Measurements from ENCODE around the gene BMP5. TPM values are rescaled to one million over a fixed set of nuclear protein-coding genes. Genes with fewer than 3 reads are reported as not detected.

Gene BMP5
- total and polyA plus RNA-seq, 9 of the 15 experiments (the other 6 are each of a cell fraction or from before 2014, with no cell fraction given), result not detected

GRCh38 chr6:55773620-55774216 is 101.7 kb downstream of the BMP5 start:
- no peak for TF ChIP-seq RFX5 (IDR thresholded peaks at IDR 0.05; ENCODE audit: low read depth, low read length)
- no peaks in the 10 kb centered on the region for H3K27me3 ChIP-seq (ENCODE audit: control insufficient read depth in 2 of 2, insufficient read depth in 2 of 2, low read length in 2 of 2)
- no peak overlapping the region for H3K27ac ChIP-seq (ENCODE audit: extremely low read depth, low read depth, low read length)
- POLR2A ChIA-PET, result no interaction called here
- no peaks in the 10 kb centered on the region for H3K79me2 ChIP-seq (ENCODE audit: control insufficient read depth, insufficient read depth, low read length)
- no peaks in the 10 kb centered on the region for H4K20me1 ChIP-seq (replicated peaks; ENCODE audit: control insufficient read depth, insufficient read depth, low read length)
- H3K4me3 ChIP-seq, result no peak overlapping the region
- WGBS (ENCODE audit: insufficient coverage, low coverage, missing lambda C conversion rate), result 0% methylated on average over 9 of the region's 9 CpGs
- CTCF ChIA-PET (ENCODE audit: low intra/inter-chr PET ratio), result no interaction called here
- no TSS peak for BruUV-seq (replicated peaks)
- H3K9ac ChIP-seq (ENCODE audit: insufficient read depth in 1 of 2, low read depth in 2 of 2, low read length in 2 of 2), result no peak overlapping the region
- no peaks in the 10 kb centered on the region for H3K9me3 ChIP-seq (replicated peaks; ENCODE audit: control insufficient read depth, insufficient read depth, low read depth, low read length)
- no peaks in the 10 kb centered on the region for H3K36me3 ChIP-seq (ENCODE audit: control insufficient read depth, insufficient read depth, low read length)
- ATAC-seq (no peak), DNase-seq (ENCODE audit: extremely low read depth in 1 of 4, low spot score in 3 of 4) (no peak), FAIRE-seq (no peak)
- in situ Hi-C loops (cut with MboI), result no loop called here
- no peak overlapping the region for H2AFZ ChIP-seq (ENCODE audit: low read depth, low read length)
- intact Hi-C loops (cut with micrococcal nuclease), result no loop called here
- H3K9me1 ChIP-seq (ENCODE audit: control insufficient read depth, insufficient read depth, low read length), result no peaks in the 10 kb centered on the region
- H3K4me2 ChIP-seq (ENCODE audit: insufficient read depth, low read length), result no peak overlapping the region
- H3K4me1 ChIP-seq (replicated peaks in 1 of 2; ENCODE audit: control insufficient read depth in 2 of 2, insufficient read depth in 2 of 2, low read length in 2 of 2), result no peaks in the 10 kb centered on the region

GRCh38 chr6:55772730-55773129 is 102.7 kb downstream of the BMP5 start:
- Histone ChIP-seq H3K9me1 (ENCODE audit: control insufficient read depth, insufficient read depth, low read length) (no peaks in the 10 kb centered on the region), H3K9me3 (replicated peaks; ENCODE audit: control insufficient read depth, insufficient read depth, low read depth, low read length) (no peaks in the 10 kb centered on the region), H3K4me2 (ENCODE audit: insufficient read depth, low read length) (no peak overlapping the region), H3K4me3 (no peak overlapping the region), H3K27me3 (ENCODE audit: control insufficient read depth in 2 of 2, insufficient read depth in 2 of 2, low read length in 2 of 2) (no peaks in the 10 kb centered on the region), H3K79me2 (ENCODE audit: control insufficient read depth, insufficient read depth, low read length) (no peaks in the 10 kb centered on the region), H4K20me1 (replicated peaks; ENCODE audit: control insufficient read depth, insufficient read depth, low read length) (no peaks in the 10 kb centered on the region), H3K4me1 (replicated peaks in 1 of 2; ENCODE audit: control insufficient read depth in 2 of 2, insufficient read depth in 2 of 2, low read length in 2 of 2) (no peaks in the 10 kb centered on the region), H3K36me3 (ENCODE audit: control insufficient read depth, insufficient read depth, low read length) (no peaks in the 10 kb centered on the region), H3K27ac (ENCODE audit: extremely low read depth, low read depth, low read length) (no peak overlapping the region), H2AFZ (ENCODE audit: low read depth, low read length) (no peak overlapping the region), H3K9ac (ENCODE audit: insufficient read depth in 1 of 2, low read depth in 2 of 2, low read length in 2 of 2) (no peak overlapping the region)
- TF ChIP-seq RBM34 (IDR thresholded peaks at IDR 0.05; ENCODE audit: borderline replicate concordance, insufficient read depth, low read length), result no peak
- no peak for TF ChIP-seq ZBTB5 (IDR thresholded peaks at IDR 0.05)
- TF ChIP-seq HDAC8 (tag; IDR thresholded peaks at IDR 0.05), result no peak
- TF ChIP-seq BRD4 (IDR thresholded peaks at IDR 0.05), result no peak
- no peak for TF ChIP-seq SMAD1 (IDR thresholded peaks at IDR 0.05; ENCODE audit: low read depth, low read length, partially characterized antibody)
- TF ChIP-seq SP1 (CRISPR knock-in tag; IDR thresholded peaks at IDR 0.05), result no peak
- TF ChIP-seq GMEB1 (CRISPR knock-in tag; IDR thresholded peaks at IDR 0.05), result no peak
- no peak for TF ChIP-seq ATF4 (CRISPR knock-in tag; IDR thresholded peaks at IDR 0.05)
- TF ChIP-seq TRIM24 (IDR thresholded peaks at IDR 0.05), result no peak
- TF ChIP-seq SMC3 (conservative IDR thresholded peaks at IDR 0.05; ENCODE audit: insufficient read depth, low read depth, low read length), result no peak
- no peak for TF ChIP-seq DNMT1 (IDR thresholded peaks at IDR 0.05)
- in situ Hi-C loops (cut with MboI), result no loop called here
- CTCF ChIA-PET (ENCODE audit: low intra/inter-chr PET ratio), result no interaction called here
- no peak for FAIRE-seq
- POLR2A ChIA-PET, result no interaction called here
- intact Hi-C loops (cut with micrococcal nuclease), result no loop called here
- DNase-seq (ENCODE audit: extremely low read depth in 1 of 4, low spot score in 3 of 4), result no peak
- WGBS (ENCODE audit: insufficient coverage, low coverage, missing lambda C conversion rate), result 0% methylated on average over 3 of the region's 3 CpGs
- no peak for ATAC-seq
- no TSS peak for BruUV-seq (replicated peaks)

All from K562 (cell line).